Stomach smooth muscle (tissue), 2 donors: ENCODE measurements around the gene FBXW8.

Experiments used
- H3K27ac ChIP-seq: one replicate; pipeline ENCODE4 v1.7.0; 2013; ENCODE audit warnings: mild to moderate bottlenecking, low read length, inconsistent platforms
- H3K27me3 ChIP-seq, 2 donors: one replicate each; pipeline ENCODE4 v1.7.0; 2013; ENCODE audit warnings: low read length in 2 of 2; ENCODE audit not compliant: insufficient read depth in 2 of 2, control insufficient read depth in 1 of 2
- H3K36me3 ChIP-seq, 2 donors: one replicate each; pipeline ENCODE4 v1.7.0; 2013; ENCODE audit warnings: low read length in 2 of 2; ENCODE audit not compliant: control insufficient read depth in 2 of 2, insufficient read depth in 2 of 2
- H3K4me1 ChIP-seq: one replicate; pipeline ENCODE4 v1.7.0; 2013; ENCODE audit warnings: low read length; ENCODE audit not compliant: control insufficient read depth, insufficient read depth
- H3K4me3 ChIP-seq, 2 donors: one replicate each; pipeline ENCODE4 v1.7.0; 2013; ENCODE audit warnings: low read length in 2 of 2
- H3K9ac ChIP-seq, 2 donors: one replicate each; pipeline ENCODE4 v1.7.0; 2013; ENCODE audit warnings: low read length in 2 of 2, mild to moderate bottlenecking in 1 of 2
- H3K9me3 ChIP-seq, 2 donors: one replicate each; pipeline ENCODE4 v1.7.0; 2013; ENCODE audit warnings: low read length in 2 of 2; ENCODE audit not compliant: control insufficient read depth in 2 of 2
- donor health status: healthy.
- donor health status: Pancreatic carcinoma.

The FBXW8 gene

GRCh38 chr12:116887897-116888296, 22.9 kb upstream of the FBXW8 start:
- Histone ChIP-seq H3K4me3 (no peak overlapping the region), H3K9ac (no peak overlapping the region), H3K4me1 (no peaks in the 10 kb centered on the region), H3K27me3 (peaks cover 11 to 16% of the 10 kb centered on the region in 2 donors), H3K27ac (no peak overlapping the region), H3K36me3 (no peaks in the 10 kb centered on the region), H3K9me3 (peaks cover 0 to 4% of the 10 kb centered on the region in 2 donors)

DNA sequence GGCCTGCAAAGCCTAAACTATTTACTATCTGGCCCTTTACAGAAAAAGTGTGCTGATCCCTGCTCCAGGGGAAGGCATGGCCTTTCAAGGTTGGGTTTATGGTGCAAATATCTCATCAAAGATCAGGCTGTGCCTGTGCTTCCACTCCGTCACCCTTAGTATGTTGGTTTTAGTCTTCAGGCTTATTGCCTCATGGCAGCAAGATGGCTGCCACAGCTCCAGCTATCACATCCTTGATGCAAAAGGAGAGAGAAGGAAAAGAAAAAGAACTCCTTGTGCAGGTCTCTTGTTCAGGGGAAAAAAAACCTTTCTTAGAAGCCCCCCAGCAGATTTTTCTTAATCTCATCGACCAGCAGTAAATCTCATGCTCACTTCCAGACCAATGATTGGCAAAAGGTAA, 20.4 kb upstream of the FBXW8 start:
- H3K27me3 ChIP-seq = peaks cover 0 to 5% of the 10 kb centered on the region in 2 donors
- no peak overlapping the region for H3K4me3 ChIP-seq
- H3K9ac ChIP-seq = no peak overlapping the region
- no peak overlapping the region for H3K27ac ChIP-seq
- peaks cover 0 to 4% of the 10 kb centered on the region in 2 donors for H3K9me3 ChIP-seq
- H3K4me1 ChIP-seq = no peaks in the 10 kb centered on the region
- no peaks in the 10 kb centered on the region for H3K36me3 ChIP-seq

DNA sequence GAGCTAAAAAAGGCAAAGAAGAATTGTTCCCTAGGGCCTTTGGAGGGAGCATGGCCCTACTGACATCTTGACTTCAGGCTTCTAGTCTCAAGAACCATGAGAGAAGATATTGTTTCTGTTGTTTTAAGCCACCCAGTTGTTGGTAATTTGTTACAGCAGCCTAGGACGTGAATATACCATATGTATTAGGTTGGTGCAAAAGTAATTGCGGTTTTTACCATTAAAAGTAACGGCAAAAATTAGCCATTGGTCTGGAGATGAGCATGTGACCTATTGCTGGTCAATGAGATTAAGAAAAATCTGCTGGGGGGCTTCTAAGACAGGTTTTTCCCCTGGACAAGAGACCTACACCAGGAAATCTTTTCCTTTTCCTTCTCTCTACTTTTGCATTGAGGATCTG, 19.7 kb upstream of the FBXW8 start:
- H3K4me3 ChIP-seq = no peak overlapping the region
- H3K4me1 ChIP-seq = no peaks in the 10 kb centered on the region
- peaks cover 0 to 4% of the 10 kb centered on the region in 2 donors for H3K9me3 ChIP-seq
- H3K27me3 ChIP-seq = peaks cover 0 to 5% of the 10 kb centered on the region in 2 donors
- H3K27ac ChIP-seq = no peak overlapping the region
- H3K9ac ChIP-seq = no peak overlapping the region
- no peaks in the 10 kb centered on the region for H3K36me3 ChIP-seq

DNA sequence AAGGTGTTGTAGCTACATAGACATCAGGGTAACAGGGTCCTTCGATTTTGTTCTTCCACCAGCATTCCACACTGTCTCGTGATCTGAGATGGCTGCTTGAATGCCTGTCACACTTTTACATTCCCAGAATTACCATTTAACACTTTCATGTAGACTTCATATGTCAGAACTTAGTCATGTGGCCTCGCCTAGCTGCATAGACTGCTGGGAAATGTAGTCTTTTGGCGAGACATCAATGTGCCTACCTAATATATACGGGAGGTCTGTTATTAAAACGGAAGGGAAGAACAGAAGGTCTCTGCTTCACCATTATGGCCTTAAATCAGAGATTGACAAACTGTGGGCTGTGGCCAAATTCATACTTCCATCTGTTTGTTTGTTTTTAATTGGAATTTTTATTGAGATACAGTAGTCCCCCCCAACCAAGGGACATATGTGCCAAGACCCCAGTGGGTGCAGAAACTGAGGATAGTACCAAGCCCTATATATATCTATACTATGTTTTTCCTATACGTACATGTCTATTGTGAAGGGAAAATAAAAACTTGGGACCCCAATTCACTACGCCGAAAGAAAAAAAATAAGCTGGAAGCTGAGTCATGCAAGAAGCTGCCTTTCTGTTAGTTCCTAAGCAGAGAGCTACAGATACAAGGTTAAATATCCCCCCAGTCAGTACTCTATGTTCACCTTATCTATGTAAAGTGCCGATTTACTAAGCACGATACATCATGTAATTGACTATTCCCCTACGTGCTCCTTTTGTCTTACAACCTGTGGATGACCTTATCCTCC, 18.2 kb upstream of the FBXW8 start:
- Histone ChIP-seq H3K4me3 (no peak overlapping the region), H3K9ac (no peak overlapping the region), H3K9me3 (peaks cover 0 to 4% of the 10 kb centered on the region in 2 donors), H3K27me3 (peaks cover 3 to 5% of the 10 kb centered on the region in 2 donors), H3K4me1 (no peaks in the 10 kb centered on the region), H3K27ac (no peak overlapping the region), H3K36me3 (no peaks in the 10 kb centered on the region)

DNA sequence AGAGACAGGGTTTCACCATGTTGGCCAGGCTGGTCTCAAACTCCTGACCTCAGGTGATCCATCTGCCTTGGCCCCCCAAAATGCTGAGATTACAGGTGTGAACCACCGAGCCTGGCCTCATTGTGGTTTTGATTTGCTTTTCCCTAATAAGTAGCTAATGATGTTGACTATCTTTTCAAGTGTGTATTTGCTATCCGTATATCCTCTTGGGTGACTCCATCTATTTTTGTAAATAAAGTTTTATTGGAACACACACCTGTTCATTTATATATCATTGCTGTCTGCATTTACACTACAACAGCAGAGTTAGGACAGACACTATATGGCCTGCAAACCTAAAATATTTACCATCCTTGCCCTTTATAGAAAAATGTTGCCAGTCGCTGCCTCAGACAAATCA, 15.8 kb upstream of the FBXW8 start:
- H3K9ac ChIP-seq = no peak overlapping the region
- H3K36me3 ChIP-seq = no peaks in the 10 kb centered on the region
- no peak overlapping the region for H3K4me3 ChIP-seq
- H3K4me1 ChIP-seq = no peaks in the 10 kb centered on the region
- H3K27ac ChIP-seq = no peak overlapping the region
- H3K9me3 ChIP-seq = peaks cover 0 to 4% of the 10 kb centered on the region in 2 donors
- peaks cover 3 to 5% of the 10 kb centered on the region in 2 donors for H3K27me3 ChIP-seq

- Histone ChIP-seq H3K27ac (no peak overlapping the region), H3K4me3 (no peak overlapping the region), H3K36me3 (no peaks in the 10 kb centered on the region), H3K9ac (no peak overlapping the region), H3K4me1 (no peaks in the 10 kb centered on the region), H3K27me3 (peaks cover 5% of the 10 kb centered on the region in 2 donors), H3K9me3 (no peaks in the 10 kb centered on the region)
Observed at GRCh38 chr12:116896411-116896924, 14.3 kb upstream of the FBXW8 start.

- H3K27ac ChIP-seq = no peak overlapping the region
- no peak overlapping the region for H3K9ac ChIP-seq
- H3K4me1 ChIP-seq = no peaks in the 10 kb centered on the region
- H3K4me3 ChIP-seq = no peak overlapping the region
- peaks cover 5 to 6% of the 10 kb centered on the region in 2 donors for H3K27me3 ChIP-seq
- H3K36me3 ChIP-seq = no peaks in the 10 kb centered on the region
- no peaks in the 10 kb centered on the region for H3K9me3 ChIP-seq
Observed at GRCh38 chr12:116897476-116897875, 13.3 kb upstream of the FBXW8 start.

DNA sequence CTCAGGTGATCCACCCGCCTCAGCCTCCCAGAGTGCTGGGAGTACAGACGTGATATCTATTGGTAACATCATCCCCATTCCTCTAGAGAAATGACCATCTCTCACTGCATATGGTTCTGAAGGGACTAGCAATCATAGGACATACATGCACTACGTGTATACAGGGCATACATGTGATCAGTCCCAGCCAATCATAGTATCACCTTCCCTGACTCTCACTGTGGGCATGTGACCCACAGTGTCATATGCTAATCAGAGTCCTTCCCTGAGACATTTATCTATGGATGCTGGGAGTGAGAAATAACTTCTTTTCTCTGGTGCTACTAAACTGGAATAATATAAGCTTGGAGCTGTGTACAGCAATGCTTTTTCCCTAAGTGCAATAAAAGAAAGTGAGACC, 12.1 kb upstream of the FBXW8 start:
- Histone ChIP-seq H3K36me3 (no peaks in the 10 kb centered on the region), H3K9me3 (no peaks in the 10 kb centered on the region), H3K4me1 (no peaks in the 10 kb centered on the region), H3K27ac (no peak overlapping the region), H3K9ac (no peak overlapping the region), H3K4me3 (no peak overlapping the region), H3K27me3 (peaks cover 5 to 6% of the 10 kb centered on the region in 2 donors)

- H3K9ac ChIP-seq = no peak overlapping the region
- no peaks in the 10 kb centered on the region for H3K9me3 ChIP-seq
- no peak overlapping the region for H3K4me3 ChIP-seq
- H3K27ac ChIP-seq = no peak overlapping the region
- H3K27me3 ChIP-seq = peaks cover under 1 to 8% of the 10 kb centered on the region in 2 donors
- no peaks in the 10 kb centered on the region for H3K4me1 ChIP-seq
- H3K36me3 ChIP-seq = no peaks in the 10 kb centered on the region
Observed at GRCh38 chr12:116901612-116902011, 9.1 kb upstream of the FBXW8 start.

DNA sequence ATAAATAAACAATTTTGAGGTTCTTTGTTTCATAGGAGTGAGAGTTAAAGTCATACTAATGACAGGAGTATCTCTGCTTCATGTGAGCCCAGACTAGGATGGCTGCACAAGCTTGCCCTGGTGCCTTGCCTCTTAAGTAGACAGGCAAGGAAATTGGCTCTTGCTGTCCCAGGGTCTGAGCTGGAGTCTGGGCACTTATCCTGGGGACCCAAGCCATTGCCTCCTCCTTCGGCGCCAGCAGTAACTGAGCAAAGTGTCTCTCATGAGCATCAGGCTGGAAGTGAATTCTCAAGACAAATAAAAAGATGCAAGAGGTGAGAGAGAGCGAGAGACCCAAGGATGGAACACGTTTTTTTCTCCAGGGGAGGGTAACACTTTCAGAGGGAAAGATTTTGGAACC, 6.9 kb upstream of the FBXW8 start:
- H3K4me3 ChIP-seq = no peak overlapping the region
- no peaks in the 10 kb centered on the region for H3K9me3 ChIP-seq
- H3K36me3 ChIP-seq = no peaks in the 10 kb centered on the region
- H3K27me3 ChIP-seq = peaks cover 0 to 7% of the 10 kb centered on the region in 2 donors
- no peak overlapping the region for H3K27ac ChIP-seq
- no peaks in the 10 kb centered on the region for H3K4me1 ChIP-seq
- no peak overlapping the region for H3K9ac ChIP-seq

DNA sequence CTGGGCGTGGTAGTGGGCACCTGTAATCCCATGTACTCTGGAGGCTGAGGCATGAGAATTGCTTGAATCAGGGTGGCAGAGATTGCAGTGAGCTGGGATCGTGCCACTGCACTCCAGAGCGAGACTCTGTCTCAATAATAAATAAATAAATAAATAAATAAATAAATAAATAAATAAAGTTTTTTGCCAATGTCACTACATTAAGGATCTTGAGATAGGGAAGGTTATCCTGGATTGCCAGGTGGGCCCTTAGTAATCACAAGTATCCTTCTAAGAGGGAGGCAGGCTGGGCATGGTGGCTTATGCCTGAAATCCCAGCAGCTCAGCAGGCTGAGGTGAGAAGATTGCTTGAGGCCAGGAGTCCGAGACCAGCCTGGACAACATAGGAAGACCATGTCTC, 4.5 kb upstream of the FBXW8 start:
- no peaks in the 10 kb centered on the region for H3K9me3 ChIP-seq
- H3K4me3 ChIP-seq = no peak overlapping the region
- no peaks in the 10 kb centered on the region for H3K4me1 ChIP-seq
- no peak overlapping the region for H3K27ac ChIP-seq
- H3K9ac ChIP-seq = no peak overlapping the region
- H3K36me3 ChIP-seq = no peaks in the 10 kb centered on the region
- H3K27me3 ChIP-seq = peaks cover 0 to 7% of the 10 kb centered on the region in 2 donors
